B cell (primary cell): ENCODE data around the gene ANKAR. TPM values are rescaled to one million over a fixed set of nuclear protein-coding genes. Genes with fewer than 3 reads are reported as not detected.

Source experiments
- ATAC-seq: fragments of 200-7000 bp; cut with Tn5 transposase; one replicate; pipeline ENCODE4 v1.10.0; 2021; ENCODE audit warnings: low read depth, mild to moderate bottlenecking, moderate number of reproducible peaks, moderate library complexity
- CTCF ChIA-PET: fragments of 350-600 bp; sonication (Branson Sonifier 250); formaldehyde crosslinking; loops from one replicate; lab custom pipeline; 2021; ENCODE audit warnings: antibody characterized with exemption, inconsistent platforms; lab: Charles Lee
- POLR2A ChIA-PET: fragments of 350-600 bp; sonication (Branson Sonifier 250); formaldehyde crosslinking; loops from one replicate; lab custom pipeline; 2021; ENCODE audit warnings: antibody characterized with exemption; lab: Charles Lee
- DNase-seq: peaks from one replicate; pipeline ENCODE4 v3.0.0; 2013
- H2AFZ ChIP-seq: 2 replicates; pipeline ENCODE4 v1.6.1; 2012; ENCODE audit warnings: mild to moderate bottlenecking, low read depth, low read length; ENCODE audit not compliant: insufficient read depth, poor library complexity, severe bottlenecking
- H3K27ac ChIP-seq, 2 donors: 1 replicate in 1 of 2; 2 replicates in 1 of 2; pipeline ENCODE4 v1.5.1; 2012 to 2013; ENCODE audit warnings: low read length in 2 of 2, mild to moderate bottlenecking in 2 of 2, moderate library complexity in 1 of 2
- H3K27me3 ChIP-seq, 4 experiments: fragments of 200-600 bp in 1 of 4; sonication (generic) in 1 of 4; replicated peaks in 1 of 4; 1 replicate in 2 of 4; 2 replicates in 2 of 4; pipeline versions ENCODE4 v1.6.1 to v1.7.0; 2013 to 2016; ENCODE audit warnings: low read length in 3 of 4, mild to moderate bottlenecking in 2 of 4, mixed read lengths in 1 of 4, moderate library complexity in 1 of 4; ENCODE audit not compliant: insufficient read depth in 4 of 4, control insufficient read depth in 3 of 4; ENCODE audit errors: control extremely low read depth in 1 of 4
- H3K36me3 ChIP-seq, 2 experiments: replicated peaks in 1 of 2; 1 replicate in 1 of 2; 2 replicates in 1 of 2; pipeline versions ENCODE4 v1.6.1 to v1.7.1; 2013; ENCODE audit warnings: low read length in 1 of 2; ENCODE audit not compliant: insufficient read depth in 2 of 2, control insufficient read depth in 1 of 2; ENCODE audit errors: control extremely low read depth in 1 of 2, extremely low read depth in 1 of 2
- H3K4me1 ChIP-seq, 2 donors: fragments of 200-600 bp in 1 of 2; sonication (generic) in 1 of 2; 1 replicate in 1 of 2; 2 replicates in 1 of 2; pipeline versions ENCODE4 v1.5.1 to v1.6.1; 2013 to 2017; ENCODE audit warnings: low read length in 2 of 2; ENCODE audit not compliant: control insufficient read depth in 2 of 2, insufficient read depth in 2 of 2
- H3K4me2 ChIP-seq: replicated peaks from 2 replicates; pipeline ENCODE3; 2012; ENCODE audit warnings: mild to moderate bottlenecking, low read depth, low read length; ENCODE audit not compliant: poor library complexity, severe bottlenecking
- H3K4me3 ChIP-seq, 5 experiments: fragments of 200-600 bp in 1 of 5; sonication (generic) in 1 of 5; 1 replicate in 3 of 5; 2 replicates in 2 of 5; pipeline versions ENCODE4 v1.5.1 to v1.7.0; 2011 to 2016; ENCODE audit warnings: low read length in 4 of 5, mild to moderate bottlenecking in 4 of 5, low read depth in 2 of 5, control low read depth in 1 of 5, moderate library complexity in 1 of 5; ENCODE audit not compliant: insufficient read depth in 1 of 5; ENCODE audit errors: control extremely low read depth in 1 of 5, extremely low read depth in 1 of 5
- H3K79me2 ChIP-seq: fragments of 200-600 bp; sonication (generic); one replicate; pipeline ENCODE4 v1.6.0; 2016; ENCODE audit warnings: low read length; ENCODE audit not compliant: control insufficient read depth, insufficient read depth
- H3K9ac ChIP-seq: fragments of 200-600 bp; sonication (generic); 2 replicates; pipeline ENCODE4 v1.6.1; 2017; ENCODE audit warnings: mild to moderate bottlenecking, low read length, moderate library complexity
- H3K9me3 ChIP-seq, 3 donors: one replicate each; pipeline versions ENCODE4 v1.6.1 to v1.7.1; 2013; ENCODE audit warnings: low read length in 2 of 3; ENCODE audit not compliant: control insufficient read depth in 2 of 3, insufficient read depth in 1 of 3; ENCODE audit errors: control extremely low read depth in 1 of 3
- H4K20me1 ChIP-seq: 2 replicates; pipeline ENCODE4 v1.6.0; 2012; ENCODE audit warnings: mild to moderate bottlenecking, low read length; ENCODE audit not compliant: insufficient read depth, control insufficient read depth, poor library complexity, severe bottlenecking
- H3K27ac Mint-ChIP-seq: one replicate; pipeline ENCODE4 v1.8.0; 2021; ENCODE audit warnings: mixed read lengths
- H3K27me3 Mint-ChIP-seq: one replicate; pipeline ENCODE4 v1.8.0; 2021; ENCODE audit warnings: mixed read lengths
- H3K4me1 Mint-ChIP-seq: one replicate; pipeline ENCODE4 v1.8.0; 2021; ENCODE audit warnings: mixed read lengths
- H3K4me3 Mint-ChIP-seq: one replicate; pipeline ENCODE4 v1.8.0; 2021; ENCODE audit warnings: mixed read lengths
- H3K9me3 Mint-ChIP-seq: one replicate; pipeline ENCODE4 v1.8.0; 2022; ENCODE audit warnings: mixed read lengths; ENCODE audit not compliant: insufficient read depth
- EZH2 ChIP-seq: IDR thresholded peaks from 2 replicates; pipeline ENCODE4 v1.6.1; 2012; ENCODE audit warnings: borderline replicate concordance, low read depth, mild to moderate bottlenecking, moderate library complexity, low read length; ENCODE audit not compliant: insufficient read depth, poor library complexity, severe bottlenecking
- WGBS: methylation state at CpG from one replicate; pipeline ENCODE4 v1.1.5; 2013; ENCODE audit warnings: missing lambda C conversion rate; ENCODE audit not compliant: insufficient coverage; 5-methylcytosine and 5-hydroxymethylcytosine counted together
- intact Hi-C: fragments of 100-400 bp; cut with micrococcal nuclease; formaldehyde crosslinking; loops from one replicate; pipeline ENCODE4 v1.10.0; 2022
- polyA minus RNA-seq: library from RNA; depleted of rRNA, polyadenylated mRNA; stranded (reverse); fragments of >200 nt; gene quantifications from 2 replicates; pipeline ENCODE4 v1.2.3, GENCODE V29; 2012
- polyA plus RNA-seq: library from polyadenylated mRNA; depleted of rRNA; stranded (reverse); fragments of >200 nt; gene quantifications from 2 replicates; pipeline ENCODE4 v1.2.3, GENCODE V29; 2012
- total RNA-seq, 2 donors: library from RNA; stranded (reverse); fragments of 120-200 nt in 1 of 2; gene quantifications; 1 replicate in 1 of 2; 2 replicates in 1 of 2; pipeline versions ENCODE4 v1.2.3 to v1.2.4, GENCODE V29; 2013 to 2022
- TF ChIP-seq, protein P1 (sequence below): fragments of 200-600 bp; IDR thresholded peaks from one replicate; pipeline ENCODE4 v1.8.0; 2022; ENCODE audit warnings: antibody characterized with exemption, mild to moderate bottlenecking

ANKAR gene, protein sequence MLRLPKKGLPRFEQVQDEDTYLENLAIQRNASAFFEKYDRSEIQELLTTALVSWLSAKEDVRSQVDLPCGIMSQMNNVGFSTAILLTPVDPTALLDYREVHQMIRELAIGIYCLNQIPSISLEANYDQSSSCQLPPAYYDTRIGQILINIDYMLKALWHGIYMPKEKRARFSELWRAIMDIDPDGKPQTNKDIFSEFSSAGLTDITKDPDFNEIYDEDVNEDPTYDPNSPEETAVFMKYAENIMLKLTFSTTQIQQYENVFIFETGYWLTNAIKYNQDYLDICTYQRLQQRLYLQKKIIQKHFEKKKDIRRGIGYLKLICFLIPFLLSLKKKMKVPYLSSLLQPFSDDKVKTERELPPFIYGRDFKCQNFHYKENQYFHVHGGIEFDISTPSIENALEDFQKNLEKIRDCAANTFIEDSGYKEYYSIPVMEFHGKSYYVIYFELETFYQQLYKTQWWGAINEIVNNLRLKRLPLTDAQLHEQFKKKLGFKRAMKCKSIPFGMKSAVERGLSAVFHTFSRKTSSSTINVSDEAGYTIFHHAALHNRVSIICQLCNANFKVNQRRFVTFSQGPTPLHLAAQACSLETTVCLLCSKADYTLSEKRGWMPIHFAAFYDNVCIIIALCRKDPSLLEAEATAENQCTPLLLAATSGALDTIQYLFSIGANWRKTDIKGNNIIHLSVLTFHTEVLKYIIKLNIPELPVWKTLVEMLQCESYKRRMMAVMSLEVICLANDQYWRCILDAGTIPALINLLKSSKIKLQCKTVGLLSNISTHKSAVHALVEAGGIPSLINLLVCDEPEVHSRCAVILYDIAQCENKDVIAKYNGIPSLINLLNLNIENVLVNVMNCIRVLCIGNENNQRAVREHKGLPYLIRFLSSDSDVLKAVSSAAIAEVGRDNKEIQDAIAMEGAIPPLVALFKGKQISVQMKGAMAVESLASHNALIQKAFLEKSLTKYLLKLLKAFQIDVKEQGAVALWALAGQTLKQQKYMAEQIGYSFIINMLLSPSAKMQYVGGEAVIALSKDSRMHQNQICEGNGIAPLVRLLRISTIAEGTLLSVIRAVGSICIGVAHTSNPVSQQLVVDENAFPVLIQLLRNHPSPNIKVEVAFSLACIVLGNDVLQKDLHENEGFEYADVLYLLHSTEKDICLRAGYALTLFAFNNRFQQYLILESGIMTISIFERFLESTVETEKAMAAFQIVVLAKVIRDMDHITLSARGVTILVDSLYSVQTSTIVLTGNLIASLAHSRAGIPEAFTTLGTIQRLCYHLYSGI (N-terminal part only)
- total RNA-seq = 23.4 and 24.8 TPM in 2 replicates
- 32.0 TPM for total RNA-seq (2013)
- 11.2 and 11.8 TPM in 2 replicates for polyA plus RNA-seq
- 11.1 and 18.1 TPM in 2 replicates for polyA minus RNA-seq

DNA sequence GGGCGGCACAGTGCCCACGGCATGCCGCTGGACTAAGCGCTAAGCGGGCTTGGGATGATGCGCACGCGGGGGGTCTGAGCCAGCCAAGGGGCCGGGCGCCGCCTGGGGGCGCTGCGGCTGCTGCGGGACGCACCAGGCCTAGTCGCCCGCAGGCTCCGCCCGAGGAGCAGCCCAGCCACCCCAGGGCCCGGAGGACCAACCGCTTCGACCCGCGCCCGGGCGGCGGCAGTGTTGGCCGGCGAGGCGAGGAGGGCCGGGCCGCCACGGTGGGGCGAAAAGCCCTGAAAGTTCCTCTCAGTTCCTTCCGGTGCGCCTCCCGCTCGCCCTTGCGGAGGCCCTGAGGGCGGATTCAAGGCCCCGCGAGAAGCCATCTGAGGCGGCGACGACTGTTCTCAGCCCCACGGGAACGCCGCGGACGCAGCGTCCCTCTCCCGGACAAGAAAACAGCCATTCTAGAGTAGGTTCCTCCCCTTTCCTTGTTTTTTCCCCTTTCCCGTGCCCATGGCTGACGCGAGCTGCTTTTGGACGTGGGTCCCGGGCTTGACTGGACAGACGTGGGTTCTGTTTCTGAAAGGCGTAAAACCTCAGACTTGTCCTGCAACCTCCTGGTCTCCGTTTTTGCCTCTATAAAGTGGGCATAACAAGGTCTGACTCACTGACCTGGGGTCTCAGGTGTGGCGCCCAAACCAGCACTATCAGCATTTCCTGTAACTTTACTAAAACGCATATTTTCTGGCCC, at the start of gene ANKAR:
TSS of gene ANKAR (plus strand) at position 297 of the 739 bp plus-strand sequence. CDS start 1,821 bp downstream, outside the sequence.
- ChIA-PET POLR2A (interaction anchor here (0.7 to 1.9 kb wide), 3 partner anchors 11 to 88 kb away, joined by 3 to 9 read pairs (median 4); partner anchors contain the start of gene OSGEPL1), CTCF (interaction anchor here (0.9 to 6.5 kb wide), 8 partner anchors 9 to 88 kb away, joined by 4 to 86 read pairs (median 18); partner anchors contain the start of genes ASNSD1 and OSGEPL1)
- peak; percentile 94 for DNase-seq
- under 1% methylated on average over 60 of the region's 62 CpGs for WGBS
- intact Hi-C loops = loop anchor here (1.0 to 10.0 kb wide), 7 partner anchors 13 to 2000 kb away; partner anchors contain the start of genes ASNSD1, NABP1, ORMDL1 and PMS1
- Histone ChIP-seq H4K20me1 (no peaks in the 10 kb centered on the region), H3K79me2 (peaks cover 42% of the 10 kb centered on the region), H3K27ac (peak within 1 kb of the TSS; percentile 93 to 98), H3K4me2 (peak within 1 kb of the TSS; percentile 91), H2AFZ (peak within 1 kb of the TSS; percentile 100), H3K9me3 (peaks cover 0 to 2% (median 0%) of the 10 kb centered on the region in 3 donors), H3K9ac (peak within 1 kb of the TSS; percentile 94), H3K27me3 (no peaks in the 10 kb centered on the region), H3K36me3 (peaks cover 2 to 3% of the 10 kb centered on the region in 2 experiments), H3K4me1 (peaks cover 17 to 26% of the 10 kb centered on the region in 2 donors), H3K4me3 (peak within 1 kb of the TSS; percentile 72 to 92 (median 85))
- Mint-ChIP-seq H3K27ac (peak within 1 kb of the TSS; percentile 99), H3K27me3 (no peaks in the 10 kb centered on the region), H3K4me3 (peak within 1 kb of the TSS; percentile 97), H3K4me1 (peaks cover 38% of the 10 kb centered on the region), H3K9me3 (peaks cover 2% of the 10 kb centered on the region)
- peak; percentile 97 for ATAC-seq
- TF ChIP-seq EZH2 = no peak
- TF ChIP-seq, protein P1, sequence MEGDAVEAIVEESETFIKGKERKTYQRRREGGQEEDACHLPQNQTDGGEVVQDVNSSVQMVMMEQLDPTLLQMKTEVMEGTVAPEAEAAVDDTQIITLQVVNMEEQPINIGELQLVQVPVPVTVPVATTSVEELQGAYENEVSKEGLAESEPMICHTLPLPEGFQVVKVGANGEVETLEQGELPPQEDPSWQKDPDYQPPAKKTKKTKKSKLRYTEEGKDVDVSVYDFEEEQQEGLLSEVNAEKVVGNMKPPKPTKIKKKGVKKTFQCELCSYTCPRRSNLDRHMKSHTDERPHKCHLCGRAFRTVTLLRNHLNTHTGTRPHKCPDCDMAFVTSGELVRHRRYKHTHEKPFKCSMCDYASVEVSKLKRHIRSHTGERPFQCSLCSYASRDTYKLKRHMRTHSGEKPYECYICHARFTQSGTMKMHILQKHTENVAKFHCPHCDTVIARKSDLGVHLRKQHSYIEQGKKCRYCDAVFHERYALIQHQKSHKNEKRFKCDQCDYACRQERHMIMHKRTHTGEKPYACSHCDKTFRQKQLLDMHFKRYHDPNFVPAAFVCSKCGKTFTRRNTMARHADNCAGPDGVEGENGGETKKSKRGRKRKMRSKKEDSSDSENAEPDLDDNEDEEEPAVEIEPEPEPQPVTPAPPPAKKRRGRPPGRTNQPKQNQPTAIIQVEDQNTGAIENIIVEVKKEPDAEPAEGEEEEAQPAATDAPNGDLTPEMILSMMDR = peak; percentile 96
